GM12874 (cell line): ENCODE results near the gene RASL12.

Experiments
- CTCF ChIP-seq: IDR thresholded peaks from 2 replicates; pipeline ENCODE4 v1.5.1; 2011; ENCODE audit warnings: low read depth, mild to moderate bottlenecking, control low read depth, low read length, moderate library complexity; ENCODE audit not compliant: insufficient read depth

The RASL12 gene

GRCh38 chr15:65095011-65095746 is 27.4 kb upstream of the RASL12 start:
- no peak for TF ChIP-seq CTCF

- TF ChIP-seq CTCF, result no peak
Observed at GRCh38 chr15:65094294-65094995, 26.7 kb upstream of the RASL12 start.

GRCh38 chr15:65092911-65093792 is 25.4 kb upstream of the RASL12 start:
- TF ChIP-seq CTCF, result no peak

- TF ChIP-seq CTCF, result no peak
Observed at GRCh38 chr15:65091946-65092770, 24.4 kb upstream of the RASL12 start.

GRCh38 chr15:65089206-65089824 is 21.5 kb upstream of the RASL12 start:
- no peak for TF ChIP-seq CTCF

- TF ChIP-seq CTCF, result no peak
Observed at GRCh38 chr15:65088643-65089021, 20.8 kb upstream of the RASL12 start.
